Colonic mucosa (tissue), 4 donors: ENCODE results near the gene SYT17. TPM values are rescaled to one million over a fixed set of nuclear protein-coding genes. Genes with fewer than 3 reads are reported as not detected.
A peak's percentile ranks its signal among the peaks of the same experiment; 100 is the strongest.

Experiments
- DNase-seq: peaks from one replicate; pipeline ENCODE4 v3.0.0-alpha.2; 2020
- H3K27ac ChIP-seq: fragments of 200-600 bp; one replicate; pipeline ENCODE4 v1.8.0; 2021
- H3K27me3 ChIP-seq: fragments of 200-600 bp; one replicate; pipeline ENCODE4 v1.8.0; 2021
- H3K36me3 ChIP-seq: fragments of 200-600 bp; one replicate; pipeline ENCODE4 v1.8.0; 2021
- H3K4me1 ChIP-seq: fragments of 200-600 bp; one replicate; pipeline ENCODE4 v1.8.0; 2021; ENCODE audit warnings: mild to moderate bottlenecking
- H3K4me3 ChIP-seq: fragments of 200-600 bp; one replicate; pipeline ENCODE4 v1.8.0; 2021
- H3K9ac ChIP-seq, 2 donors: one replicate each; pipeline ENCODE4 v1.7.0; 2013; ENCODE audit warnings: control low read depth in 2 of 2, low read depth in 2 of 2, low read length in 2 of 2
- H3K9me3 ChIP-seq: fragments of 200-600 bp; one replicate; pipeline ENCODE4 v1.8.0; 2021
- CTCF ChIP-seq: fragments of 200-600 bp; IDR thresholded peaks from one replicate; pipeline ENCODE4 v1.8.0; 2022; ENCODE audit warnings: antibody characterized with exemption, mild to moderate bottlenecking
- intact Hi-C: fragments of 100-400 bp; cut with DNase I; formaldehyde crosslinking; loops from one replicate; pipeline ENCODE4 v1.14.1; 2022
- total RNA-seq, 2 donors: library from RNA; stranded (reverse); fragmentation: NEBNext Ultra II Directional in 1 of 2; extraction: Animal tissue kit (Norgen Biotek cat#: 25700) in 1 of 2; gene quantifications; one replicate each; pipeline ENCODE4 v1.2.1, GENCODE V29; 2021
- donor health status: healthy.
- donor health status: DM: no; HTN: no; CAD: no.
- donor health status: DM: no; HTN: no; CAD: no.

The SYT17 gene
- total RNA-seq, 2 donors from 2014 or later = 5.1 to 5.5 TPM

- intact Hi-C loops = no loop called here
- Histone ChIP-seq H3K4me3 (no peak overlapping the region), H3K27ac (no peak overlapping the region), H3K36me3 (no peaks in the 10 kb centered on the region), H3K9me3 (no peaks in the 10 kb centered on the region), H3K4me1 (no peaks in the 10 kb centered on the region), H3K27me3 (no peaks in the 10 kb centered on the region), H3K9ac (no peak overlapping the region)
- peak; percentile 85 for TF ChIP-seq CTCF
- DNase-seq = peak; percentile 87
These were observed 55.5 kb downstream of the SYT17 start for GRCh38 chr16:19223235-19224170.

DNA sequence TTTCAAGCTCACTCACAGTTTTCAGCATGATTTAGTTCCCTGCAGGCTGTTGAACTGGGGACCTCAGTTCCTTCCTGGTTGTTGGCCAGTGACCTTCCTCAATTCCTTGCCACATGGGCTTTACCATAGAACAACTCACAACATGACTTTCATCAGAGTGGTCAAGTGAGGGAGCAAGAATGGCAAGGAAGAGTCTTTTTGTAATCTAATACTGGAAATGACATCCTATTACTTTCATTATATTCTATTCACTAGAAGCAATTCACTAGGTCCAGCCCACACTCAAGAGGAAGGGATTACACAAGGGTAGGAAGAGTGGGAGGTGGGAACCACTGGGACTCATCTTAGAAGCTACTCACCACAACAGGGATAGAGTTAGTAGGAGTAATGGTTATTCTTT is 57.6 kb downstream of the SYT17 start:
- H3K27me3 ChIP-seq = no peaks in the 10 kb centered on the region
- H3K4me3 ChIP-seq = no peak overlapping the region
- TF ChIP-seq CTCF = no peak
- no peak overlapping the region for H3K27ac ChIP-seq
- no peak for DNase-seq
- no peaks in the 10 kb centered on the region for H3K4me1 ChIP-seq
- intact Hi-C loops = no loop called here
- no peak overlapping the region for H3K9ac ChIP-seq
- no peaks in the 10 kb centered on the region for H3K9me3 ChIP-seq
- H3K36me3 ChIP-seq = no peaks in the 10 kb centered on the region

DNA sequence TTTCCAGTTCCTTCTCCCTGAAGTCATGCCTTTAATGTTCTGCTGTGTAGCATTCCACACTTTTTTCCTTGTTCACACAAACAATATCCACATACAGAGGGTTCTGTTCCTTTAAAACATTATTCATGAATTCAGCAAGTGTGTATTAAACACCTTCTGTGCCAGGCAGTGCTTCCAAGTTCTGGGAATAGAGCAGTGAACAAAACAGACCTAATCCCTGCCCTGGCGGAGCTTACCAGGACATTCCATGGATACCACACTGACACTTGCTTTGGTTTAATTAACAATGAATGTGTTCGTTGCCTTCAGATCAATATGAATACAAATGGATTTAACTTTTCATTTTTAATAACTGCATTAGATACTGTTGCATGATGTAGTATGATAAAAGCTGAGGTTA is 59.6 kb downstream of the SYT17 start:
- intact Hi-C loops = no loop called here
- TF ChIP-seq CTCF = no peak
- DNase-seq = no peak

GRCh38 chr16:19228052-19228451 is 60.0 kb downstream of the SYT17 start:
- intact Hi-C loops = no loop called here
- Histone ChIP-seq H3K9me3 (no peaks in the 10 kb centered on the region), H3K27me3 (no peaks in the 10 kb centered on the region), H3K27ac (no peak overlapping the region), H3K4me3 (no peak overlapping the region), H3K9ac (no peak overlapping the region), H3K4me1 (no peaks in the 10 kb centered on the region), H3K36me3 (no peaks in the 10 kb centered on the region)
- TF ChIP-seq CTCF = no peak
- DNase-seq = no peak

More for the DNA sequence above, 59.6 kb downstream of the SYT17 start:
- Histone ChIP-seq H3K9me3 (no peaks in the 10 kb centered on the region), H3K27me3 (no peaks in the 10 kb centered on the region), H3K9ac (no peak overlapping the region), H3K36me3 (no peaks in the 10 kb centered on the region), H3K27ac (no peak overlapping the region), H3K4me1 (no peaks in the 10 kb centered on the region), H3K4me3 (no peak overlapping the region)

DNA sequence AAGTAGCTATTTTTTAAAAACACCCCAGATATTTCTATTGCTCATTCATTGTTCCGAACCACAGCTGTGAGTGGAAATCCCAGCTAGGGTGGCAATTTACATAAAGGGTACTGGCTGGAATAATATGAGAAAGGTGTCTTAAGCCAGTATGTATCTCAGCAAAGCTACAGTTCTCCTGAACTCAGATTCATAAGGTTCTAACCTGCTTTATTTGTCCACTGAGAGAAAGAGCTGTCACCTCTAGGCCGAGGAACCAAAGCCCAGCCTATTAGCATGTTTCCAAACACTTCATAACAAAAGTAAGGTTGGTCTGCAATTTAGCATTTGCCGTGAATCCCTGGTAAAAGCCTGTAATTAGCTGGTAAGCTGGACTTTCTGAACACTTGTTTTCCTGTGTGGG is 60.5 kb downstream of the SYT17 start:
- H3K27me3 ChIP-seq = no peaks in the 10 kb centered on the region
- no peak for TF ChIP-seq CTCF
- H3K4me3 ChIP-seq = no peak overlapping the region
- H3K36me3 ChIP-seq = no peaks in the 10 kb centered on the region
- no peaks in the 10 kb centered on the region for H3K4me1 ChIP-seq
- H3K9ac ChIP-seq = no peak overlapping the region
- intact Hi-C loops = no loop called here
- no peaks in the 10 kb centered on the region for H3K9me3 ChIP-seq
- no peak overlapping the region for H3K27ac ChIP-seq
- DNase-seq = no peak
